ENCODE measurements around the gene USP35. TPM values are rescaled to one million over a fixed set of nuclear protein-coding genes. Genes with fewer than 3 reads are reported as not detected.

Gene USP35
- total RNA-seq, 1 experiment from 2014 or later, result 7.8 TPM

- no TSS peak for BruUV-seq (replicated peaks)
- H3K4me3 Mint-ChIP-seq (ENCODE audit: low read depth, unreplicated experiment), result no peak overlapping the region
- no peaks in the 10 kb centered on the region for H3K9me3 Mint-ChIP-seq (ENCODE audit: low read depth, unreplicated experiment)
- no peaks in the 10 kb centered on the region for H3K4me1 Mint-ChIP-seq (ENCODE audit: low read depth, unreplicated experiment)
- no peaks in the 10 kb centered on the region for H3K36me3 Mint-ChIP-seq (ENCODE audit: insufficient read depth, unreplicated experiment)
- no peak for DNase-seq
- CTCF ChIA-PET, result no interaction called here
- no peak overlapping the region for H3K27ac Mint-ChIP-seq (ENCODE audit: unreplicated experiment)
- no peak for TF ChIP-seq CTCF (IDR thresholded peaks at IDR 0.05; ENCODE audit: unreplicated experiment)
- H3K27me3 Mint-ChIP-seq (ENCODE audit: unreplicated experiment), result no peaks in the 10 kb centered on the region
- intact Hi-C loops (cut with micrococcal nuclease; ENCODE audit: unreplicated experiment), result no loop called here
These were observed 21.8 kb upstream of the USP35 start for GRCh38 chr11:78166855-78167469.

GRCh38 chr11:78168539-78169477 is 19.9 kb upstream of the USP35 start:
- Mint-ChIP-seq H3K9me3 (ENCODE audit: low read depth, unreplicated experiment) (no peaks in the 10 kb centered on the region), H3K27me3 (ENCODE audit: unreplicated experiment) (no peaks in the 10 kb centered on the region), H3K27ac (ENCODE audit: unreplicated experiment) (no peak overlapping the region), H3K4me3 (ENCODE audit: low read depth, unreplicated experiment) (no peak overlapping the region), H3K36me3 (ENCODE audit: insufficient read depth, unreplicated experiment) (no peaks in the 10 kb centered on the region), H3K4me1 (ENCODE audit: low read depth, unreplicated experiment) (no peaks in the 10 kb centered on the region)
- intact Hi-C loops (cut with micrococcal nuclease; ENCODE audit: unreplicated experiment), result no loop called here
- BruUV-seq (replicated peaks), result no TSS peak
- no peak for TF ChIP-seq CTCF (IDR thresholded peaks at IDR 0.05; ENCODE audit: unreplicated experiment)
- DNase-seq, result no peak
- CTCF ChIA-PET, result no interaction called here

- no peak overlapping the region for H3K4me3 Mint-ChIP-seq (ENCODE audit: low read depth, unreplicated experiment)
- no peak for TF ChIP-seq CTCF (IDR thresholded peaks at IDR 0.05; ENCODE audit: unreplicated experiment)
- H3K27me3 Mint-ChIP-seq (ENCODE audit: unreplicated experiment), result no peaks in the 10 kb centered on the region
- no TSS peak for BruUV-seq (replicated peaks)
- no peak for DNase-seq
- intact Hi-C loops (cut with micrococcal nuclease; ENCODE audit: unreplicated experiment), result no loop called here
- H3K9me3 Mint-ChIP-seq (ENCODE audit: low read depth, unreplicated experiment), result no peaks in the 10 kb centered on the region
- H3K4me1 Mint-ChIP-seq (ENCODE audit: low read depth, unreplicated experiment), result no peaks in the 10 kb centered on the region
- no peaks in the 10 kb centered on the region for H3K36me3 Mint-ChIP-seq (ENCODE audit: insufficient read depth, unreplicated experiment)
- CTCF ChIA-PET, result no interaction called here
- H3K27ac Mint-ChIP-seq (ENCODE audit: unreplicated experiment), result no peak overlapping the region
These were observed 18.3 kb upstream of the USP35 start for GRCh38 chr11:78170413-78170812.

- Mint-ChIP-seq H3K4me1 (ENCODE audit: low read depth, unreplicated experiment) (no peaks in the 10 kb centered on the region), H3K27ac (ENCODE audit: unreplicated experiment) (no peak overlapping the region), H3K4me3 (ENCODE audit: low read depth, unreplicated experiment) (no peak overlapping the region), H3K36me3 (ENCODE audit: insufficient read depth, unreplicated experiment) (no peaks in the 10 kb centered on the region), H3K9me3 (ENCODE audit: low read depth, unreplicated experiment) (no peaks in the 10 kb centered on the region), H3K27me3 (ENCODE audit: unreplicated experiment) (no peaks in the 10 kb centered on the region)
- TF ChIP-seq CTCF (IDR thresholded peaks at IDR 0.05; ENCODE audit: unreplicated experiment), result no peak
- intact Hi-C loops (cut with micrococcal nuclease; ENCODE audit: unreplicated experiment), result no loop called here
- no peak for DNase-seq
- BruUV-seq (replicated peaks), result no TSS peak
- CTCF ChIA-PET, result no interaction called here
These were observed 17.7 kb upstream of the USP35 start for GRCh38 chr11:78170874-78171549.
